Activated gamma-delta T cell (primary cell): ENCODE data around the gene ZNF584.
"Not testable (repeated sequence)": the region's sequence is repeated elsewhere in the genome, so short reads cannot be mapped to it uniquely, and the experiment has no call there.

Experiments
- DNase-seq: peaks from one replicate; lab custom pipeline; 2025; lab: John Stamatoyannopoulos, UW
- total RNA-seq, 2 donors: gene quantifications; one replicate each; lab custom pipeline; 2026; lab: John Stamatoyannopoulos, UW

The ZNF584 gene
- 13.0 to 19.5 reads per million in 2 donors for total RNA-seq

DNA sequence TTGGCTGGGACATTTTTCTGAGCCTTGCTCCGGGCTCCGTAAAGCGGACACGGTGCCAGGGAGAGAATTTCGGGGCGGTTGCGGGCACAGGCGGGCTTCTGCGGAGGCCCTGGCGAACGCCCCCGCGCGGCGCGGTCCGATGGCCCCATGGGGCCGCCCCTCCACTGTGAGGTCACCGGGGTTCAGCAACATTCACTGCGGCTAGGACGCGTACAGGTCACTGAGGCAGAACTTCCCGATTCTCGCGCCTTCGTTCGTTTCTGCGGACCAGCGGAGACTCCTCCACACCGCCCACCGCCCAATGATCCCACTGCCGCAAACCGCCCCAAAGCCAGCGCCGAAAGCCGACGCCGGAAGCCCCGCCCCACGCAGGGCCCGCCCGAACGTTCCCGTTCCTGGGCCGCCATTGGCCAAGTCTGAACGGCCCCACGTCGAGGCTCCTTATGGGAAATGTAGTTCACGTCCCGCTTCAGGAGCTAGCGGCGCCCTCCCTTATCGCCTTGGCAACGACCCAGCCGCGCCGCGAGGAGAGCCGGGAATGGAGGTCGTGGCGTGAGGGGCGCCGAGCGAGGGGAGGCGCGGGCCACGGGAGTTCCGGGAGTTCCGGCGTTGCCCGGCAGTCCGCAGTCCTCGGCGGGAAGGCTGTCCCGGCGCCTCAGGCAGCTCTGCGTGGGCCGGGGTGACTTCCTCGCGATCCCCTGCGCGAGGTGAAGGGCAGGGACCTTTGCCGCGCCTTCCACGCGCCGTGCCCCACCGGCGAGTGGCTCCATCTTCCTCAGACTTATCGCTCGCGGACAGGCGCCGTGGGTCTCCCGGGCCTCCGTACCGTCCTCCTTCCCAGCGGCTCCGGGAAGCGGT, at the start of gene ZNF584:
Gene ZNF584 (plus strand): TSS at position 498 of the 858 bp plus-strand sequence. CDS start 499 bp downstream, outside the sequence.
- peak; percentile 87 for DNase-seq

- DNase-seq, result no peak
Observed at GRCh38 chr19:58361900-58362271, 46.6 kb upstream of the ZNF584 start.

GRCh38 chr19:58362272-58362994, 46.0 kb upstream of the ZNF584 start, which contains the start of gene ZNF497:
Gene ZNF497, minus strand, starts transcription at chr19:58362751. Its CDS starts 5,116 bp downstream, at chr19:58357635.
- peak; percentile 92 for DNase-seq

- no peak for DNase-seq
Observed at GRCh38 chr19:58364146-58364545, 44.3 kb upstream of the ZNF584 start.

GRCh38 chr19:58366585-58367430, 41.6 kb upstream of the ZNF584 start:
- DNase-seq, result no peak

GRCh38 chr19:58367698-58368454, 40.6 kb upstream of the ZNF584 start:
- no peak for DNase-seq

DNA sequence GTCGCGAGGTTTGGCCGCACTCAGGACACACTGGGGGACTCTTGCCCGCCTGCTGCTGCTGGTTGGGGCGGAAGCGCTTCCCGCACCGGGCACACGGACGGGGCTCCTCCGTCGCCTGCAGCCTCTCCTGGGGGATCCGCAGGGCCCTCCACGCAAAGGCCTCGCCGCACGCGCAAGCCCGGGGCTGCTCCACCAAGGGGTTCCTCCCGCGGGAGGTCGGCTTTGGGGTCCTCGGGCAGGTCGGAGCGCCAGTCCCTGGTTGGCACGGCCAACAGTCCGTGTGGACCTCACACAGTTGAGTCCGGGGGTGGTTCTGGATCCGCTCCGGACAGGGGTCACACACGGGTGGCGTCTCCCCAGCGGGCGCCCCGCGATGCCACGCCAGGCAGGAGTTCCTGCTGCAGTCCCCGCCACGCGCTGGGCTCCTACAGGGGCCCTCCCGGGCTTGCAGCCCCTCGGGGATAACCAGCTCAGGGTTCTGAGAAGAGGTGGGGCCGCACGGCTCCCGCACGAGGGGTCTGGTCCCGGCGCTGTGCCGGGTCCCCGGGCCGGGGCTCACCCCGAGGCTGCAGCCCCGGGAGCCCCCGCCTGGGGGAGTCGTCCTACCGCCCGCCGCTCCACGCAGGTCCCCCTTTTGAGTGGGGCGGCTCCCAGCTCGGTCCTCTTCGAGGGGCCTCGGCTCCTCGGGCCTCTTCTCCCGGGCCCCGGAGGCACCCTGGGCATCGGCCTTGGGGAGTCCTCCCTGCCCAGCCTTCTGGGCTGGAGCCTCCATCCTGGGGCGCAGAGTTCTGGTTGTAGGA, 39.7 kb upstream of the ZNF584 start:
- DNase-seq, result no peak

DNA sequence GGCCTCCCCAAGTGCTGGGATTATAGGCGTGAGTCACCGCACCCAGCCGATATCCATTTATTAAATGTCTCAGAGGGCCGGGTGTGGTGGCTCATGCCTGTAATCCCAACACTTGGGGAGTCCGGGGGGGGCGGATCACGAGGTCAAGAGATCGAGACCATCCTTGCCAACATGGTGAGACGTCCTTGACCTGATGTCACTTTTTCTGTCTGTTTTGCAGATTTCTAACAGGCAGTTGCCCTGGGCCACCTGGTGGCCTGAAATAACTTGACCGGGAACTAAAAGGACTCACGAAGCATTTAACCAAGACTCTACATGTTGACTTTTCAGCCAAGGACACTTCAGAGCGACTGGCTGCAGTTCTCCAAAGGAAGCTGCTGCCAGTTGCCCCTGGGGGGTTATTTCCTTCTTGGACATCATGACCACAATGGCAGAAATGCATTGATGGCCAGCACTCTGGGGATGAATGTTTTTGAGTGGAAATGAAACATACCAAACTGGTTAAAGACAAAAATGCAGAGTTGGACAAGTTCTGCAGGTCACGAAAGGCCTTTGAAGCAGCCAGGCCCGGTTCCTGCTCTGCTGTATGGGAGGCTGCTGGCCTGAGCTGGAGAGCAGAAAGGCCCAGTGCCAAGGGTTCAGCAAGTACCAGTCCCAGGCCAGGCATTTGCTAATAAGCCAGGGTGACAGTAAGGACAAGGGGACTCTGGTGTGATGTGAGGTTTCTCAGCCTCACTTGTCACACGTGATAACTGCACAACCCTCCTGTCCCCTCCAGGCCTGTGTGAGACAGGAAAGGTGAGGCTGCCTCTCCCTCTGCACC, 35.9 kb upstream of the ZNF584 start:
- DNase-seq, result no peak

DNA sequence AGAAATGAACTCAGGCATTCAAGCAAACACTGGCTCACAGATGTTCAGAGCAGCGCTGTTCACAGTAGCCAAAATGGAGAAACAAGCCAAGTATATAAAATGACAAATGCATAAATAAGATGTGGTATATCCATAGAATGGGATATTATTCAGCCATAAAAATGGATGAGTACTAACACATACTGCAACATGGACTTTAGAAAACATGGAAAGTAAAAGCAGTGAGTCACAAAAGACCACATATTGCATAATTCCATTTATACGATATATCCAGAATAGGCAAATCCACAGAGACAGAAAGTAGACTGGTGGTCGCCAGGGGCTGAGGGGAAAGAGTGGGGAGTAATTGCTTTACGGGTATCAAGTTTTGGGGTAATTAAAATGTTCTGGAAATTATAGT, 34.2 kb upstream of the ZNF584 start:
- DNase-seq, result no peak

GRCh38 chr19:58376724-58377123, 31.7 kb upstream of the ZNF584 start:
- not testable (repeated sequence) for DNase-seq

GRCh38 chr19:58379246-58379645, 29.2 kb upstream of the ZNF584 start:
- no peak for DNase-seq

DNA sequence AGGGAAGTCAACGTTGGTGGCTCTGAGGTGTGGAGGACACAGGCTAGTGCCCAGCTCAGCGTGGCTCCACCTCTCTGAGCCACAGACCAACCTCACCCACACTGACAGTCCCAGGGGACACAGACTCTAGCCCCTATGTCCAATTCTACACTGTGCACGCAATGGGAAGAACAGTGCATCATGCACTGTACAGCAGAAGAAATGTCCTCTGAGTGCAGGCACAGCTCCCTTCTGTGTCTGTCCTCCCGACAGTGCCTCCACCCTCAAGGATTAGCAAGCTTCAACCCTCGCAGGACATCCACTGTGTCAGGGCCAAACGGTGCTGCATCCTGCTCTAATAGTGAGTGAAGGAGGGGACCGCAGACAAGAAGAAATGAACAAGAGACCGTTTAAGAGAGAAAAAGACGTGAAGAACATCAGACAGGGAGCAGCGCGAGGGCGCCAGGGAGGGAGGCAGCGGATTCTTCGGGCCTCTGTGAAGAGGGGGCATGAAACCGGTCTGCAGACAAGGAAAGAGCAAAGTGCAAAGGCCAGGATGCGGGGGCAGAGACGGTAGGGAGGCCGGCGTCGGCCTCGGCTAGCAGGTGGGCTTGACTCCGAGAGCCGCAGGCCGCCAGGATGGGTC, 28.3 kb upstream of the ZNF584 start:
- no peak for DNase-seq

DNA sequence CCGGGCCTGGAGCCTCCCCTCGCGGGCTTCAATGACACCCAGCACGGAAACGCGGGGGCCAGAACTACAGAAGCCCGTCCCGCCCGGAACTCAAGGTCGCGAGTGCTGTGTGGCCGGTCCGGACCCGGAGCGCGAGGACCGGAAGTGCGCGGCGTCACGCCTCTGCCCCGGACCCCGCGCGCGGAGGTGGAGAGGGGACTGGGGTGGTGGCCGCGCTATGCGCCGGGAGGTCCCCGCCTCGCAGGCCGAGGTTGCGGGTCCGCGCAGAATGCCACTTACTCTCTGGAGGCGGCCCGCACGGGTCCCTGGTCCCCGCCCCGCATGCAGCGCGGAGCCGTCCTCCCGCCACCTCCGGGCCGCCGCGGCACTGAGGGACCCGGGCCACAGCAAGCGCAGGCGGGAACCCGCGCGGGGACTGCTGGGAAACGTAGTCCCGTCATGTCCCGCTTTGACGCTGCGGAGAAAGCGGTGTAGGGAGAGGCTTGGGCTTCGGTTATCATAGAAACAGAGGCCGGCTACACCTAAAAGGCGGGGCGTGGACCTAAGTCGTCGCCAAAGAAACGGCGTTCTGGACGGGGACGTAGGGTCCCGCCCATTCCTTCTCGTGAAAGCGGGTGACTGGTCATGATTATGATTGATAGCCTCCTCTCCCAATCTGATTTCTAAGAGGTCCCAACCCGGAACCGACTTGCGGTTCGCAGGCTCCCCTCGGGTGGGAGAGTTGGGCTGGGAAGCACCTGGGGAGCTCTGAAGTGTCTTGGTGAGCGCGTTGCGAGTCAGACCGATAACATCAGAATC, 27.6 kb upstream of the ZNF584 start, which contains the start of gene ZNF837:
Gene ZNF837 (minus strand): TSS at position 369 of the 798 bp plus-strand sequence. CDS start 11,698 bp downstream, outside the sequence.
- peak; percentile 90 for DNase-seq

GRCh38 chr19:58381460-58382212, 26.8 kb upstream of the ZNF584 start:
- DNase-seq, result no peak

DNA sequence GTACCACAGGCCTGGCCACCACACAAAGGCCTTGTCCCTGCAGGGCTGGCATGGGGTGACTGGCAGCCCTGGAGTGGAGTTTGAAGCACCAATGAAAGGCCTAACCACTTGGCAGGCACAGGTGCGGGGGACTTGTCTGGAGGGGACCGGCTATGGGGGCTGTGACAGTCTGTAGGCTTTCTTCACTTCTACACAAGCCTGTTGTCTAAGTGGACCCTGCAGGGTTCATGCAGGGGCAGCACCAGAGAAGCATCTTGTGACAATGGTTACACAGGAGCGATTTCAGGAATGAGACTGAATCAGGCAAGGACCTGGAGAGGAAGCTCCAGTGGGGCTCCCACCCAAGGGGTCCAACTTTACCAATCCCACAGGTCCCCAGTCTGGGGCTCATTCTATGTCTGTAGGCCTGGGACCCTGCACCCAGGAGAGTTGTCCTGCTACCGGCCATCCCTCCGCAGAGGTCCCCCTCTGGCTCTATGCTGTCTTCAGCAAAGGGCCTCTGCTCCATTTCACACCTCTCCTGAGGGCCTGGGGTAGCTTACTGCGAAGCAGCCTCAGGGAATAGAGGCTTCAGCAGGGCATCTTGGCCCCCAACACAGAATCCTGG, 25.3 kb upstream of the ZNF584 start:
- DNase-seq, result no peak

DNA sequence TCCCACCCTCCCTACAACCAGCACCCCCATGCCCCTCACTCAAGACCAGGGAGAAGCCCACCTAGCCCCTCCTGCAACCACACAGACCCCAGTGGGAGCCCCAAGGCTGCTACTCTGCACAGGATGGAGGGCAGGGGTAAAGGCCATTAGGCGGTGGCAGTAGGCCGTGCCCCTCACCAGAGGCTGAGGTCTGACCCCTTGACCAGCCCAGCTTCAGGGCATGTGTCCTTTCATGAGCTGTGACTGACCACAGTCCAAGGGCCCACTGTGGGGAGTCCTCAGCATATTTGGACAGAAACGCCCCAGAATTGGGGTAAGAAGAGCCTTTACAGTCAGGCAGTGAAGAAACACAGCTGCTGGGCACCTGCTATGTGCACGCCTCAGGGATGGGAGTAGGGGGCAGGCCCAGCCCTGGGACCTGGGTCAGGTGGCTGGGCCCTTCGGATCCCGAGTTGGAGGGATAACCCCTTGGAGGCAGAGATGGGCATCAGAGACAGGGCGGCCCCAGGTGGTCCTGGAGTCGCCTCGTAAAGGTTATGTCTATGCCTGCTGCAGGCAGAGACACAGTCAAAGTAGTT, 23.0 kb upstream of the ZNF584 start:
- no peak for DNase-seq
